ENCODE measurements around the gene PPP2R5D.
A peak's percentile ranks its signal among the peaks of the same experiment; 100 is the strongest.
"Not testable (repeated sequence)": the region's sequence is repeated elsewhere in the genome, so short reads cannot be mapped to it uniquely, and the experiment has no call there.

The PPP2R5D gene

GRCh38 chr6:42996513-42996912 lies 12.1 kb downstream of the PPP2R5D start:
- no peak for TF ChIP-seq ZNF274 (IDR thresholded peaks at IDR 0.05; ENCODE audit: low read depth, low read length)
- no peak overlapping the region for H3K4me3 ChIP-seq (ENCODE audit: low read length)

- not testable (repeated sequence) for H3K4me3 ChIP-seq (ENCODE audit: low read length)
These were observed 13.8 kb downstream of the PPP2R5D start for GRCh38 chr6:42998205-42998604.

GRCh38 chr6:43001843-43002242 lies 17.5 kb downstream of the PPP2R5D start:
- no peak for TF ChIP-seq ZNF274 (IDR thresholded peaks at IDR 0.05; ENCODE audit: low read depth, low read length)
- no peak overlapping the region for H3K4me3 ChIP-seq (ENCODE audit: low read length)

GRCh38 chr6:43005844-43006243 lies 21.5 kb downstream of the PPP2R5D start:
- H3K4me3 ChIP-seq (ENCODE audit: low read length), result no peak overlapping the region
- TF ChIP-seq ZNF274 (IDR thresholded peaks at IDR 0.05; ENCODE audit: low read depth, low read length), result no peak

DNA sequence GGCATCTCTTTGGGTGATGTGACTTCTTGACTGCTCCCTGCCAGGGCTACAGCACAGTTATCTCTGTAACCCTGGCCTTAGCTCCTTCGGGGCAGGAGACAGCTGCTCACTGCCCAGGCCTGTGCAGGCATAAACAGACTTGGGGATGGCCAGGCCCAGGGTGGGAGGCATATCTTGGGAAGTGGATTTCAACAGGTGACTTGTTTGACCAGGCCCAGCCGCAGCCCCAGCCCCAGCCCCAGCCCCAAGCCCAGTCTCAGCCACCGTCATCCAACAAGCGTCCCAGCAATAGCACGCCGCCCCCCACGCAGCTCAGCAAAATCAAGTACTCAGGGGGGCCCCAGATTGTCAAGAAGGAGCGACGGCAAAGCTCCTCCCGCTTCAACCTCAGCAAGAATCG lies 21.9 kb downstream of the PPP2R5D start:
- H3K4me3 ChIP-seq (ENCODE audit: low read length), result no peak overlapping the region
- no peak for TF ChIP-seq ZNF274 (IDR thresholded peaks at IDR 0.05; ENCODE audit: low read depth, low read length)

DNA sequence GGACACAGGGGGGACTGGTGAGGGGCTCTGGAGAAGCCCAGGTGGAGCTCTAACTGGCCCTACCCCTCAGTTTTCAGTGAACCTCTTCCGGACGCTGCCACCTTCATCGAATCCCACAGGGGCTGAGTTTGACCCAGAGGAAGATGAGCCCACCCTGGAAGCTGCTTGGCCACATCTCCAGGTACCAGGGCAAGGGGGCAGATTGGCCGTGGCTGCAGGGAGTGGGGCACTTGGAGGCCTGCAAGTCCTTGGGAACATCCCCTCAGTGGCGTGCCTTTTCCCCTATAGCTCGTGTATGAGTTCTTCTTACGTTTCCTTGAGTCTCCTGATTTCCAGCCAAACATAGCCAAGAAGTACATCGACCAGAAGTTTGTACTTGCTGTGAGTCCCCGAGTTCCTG lies 22.8 kb downstream of the PPP2R5D start:
- no peak for TF ChIP-seq ZNF274 (IDR thresholded peaks at IDR 0.05; ENCODE audit: low read depth, low read length)

DNA sequence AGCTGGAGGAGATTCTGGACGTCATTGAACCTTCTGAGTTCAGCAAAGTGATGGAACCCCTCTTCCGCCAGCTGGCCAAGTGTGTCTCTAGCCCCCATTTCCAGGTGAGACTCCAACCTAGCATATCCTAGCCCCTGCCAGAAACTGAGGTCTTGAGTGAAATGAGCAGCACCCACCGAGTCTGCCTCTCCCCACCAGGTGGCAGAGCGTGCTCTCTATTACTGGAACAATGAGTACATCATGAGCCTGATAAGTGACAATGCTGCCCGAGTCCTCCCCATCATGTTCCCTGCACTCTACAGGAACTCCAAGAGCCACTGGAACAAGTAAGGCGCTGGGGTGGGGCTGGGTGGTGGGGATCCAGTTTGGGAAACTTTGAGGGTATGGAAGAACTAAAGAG lies 24.8 kb downstream of the PPP2R5D start:
- TF ChIP-seq ZNF274 (IDR thresholded peaks at IDR 0.05; ENCODE audit: low read depth, low read length), result no peak

More for the DNA sequence above, 22.8 kb downstream of the PPP2R5D start:
- no peak overlapping the region for H3K4me3 ChIP-seq (ENCODE audit: low read length)

DNA sequence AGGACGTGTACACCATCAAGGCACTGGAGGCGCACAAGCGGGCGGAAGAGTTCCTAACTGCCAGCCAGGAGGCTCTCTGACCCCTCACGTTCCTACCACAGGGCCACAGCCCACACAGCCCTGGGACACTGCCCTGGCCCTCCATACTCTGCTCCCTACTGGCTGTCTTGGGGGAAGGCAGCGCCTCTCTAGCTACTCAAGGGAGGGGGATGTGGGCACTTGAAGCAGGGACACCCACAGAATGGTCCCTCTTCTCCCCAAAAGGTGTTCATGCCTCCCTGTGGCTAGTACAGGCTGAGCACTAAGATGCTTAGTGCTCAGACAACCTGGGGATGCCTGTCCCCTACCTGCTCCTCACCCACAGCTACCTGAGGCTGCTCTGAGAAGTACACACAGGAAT lies 26.8 kb downstream of the PPP2R5D start:
- no peak overlapping the region for H3K4me3 ChIP-seq (ENCODE audit: low read length)
- TF ChIP-seq ZNF274 (IDR thresholded peaks at IDR 0.05; ENCODE audit: low read depth, low read length), result no peak

More for the DNA sequence above, 24.8 kb downstream of the PPP2R5D start:
- H3K4me3 ChIP-seq (ENCODE audit: low read length), result no peak overlapping the region

DNA sequence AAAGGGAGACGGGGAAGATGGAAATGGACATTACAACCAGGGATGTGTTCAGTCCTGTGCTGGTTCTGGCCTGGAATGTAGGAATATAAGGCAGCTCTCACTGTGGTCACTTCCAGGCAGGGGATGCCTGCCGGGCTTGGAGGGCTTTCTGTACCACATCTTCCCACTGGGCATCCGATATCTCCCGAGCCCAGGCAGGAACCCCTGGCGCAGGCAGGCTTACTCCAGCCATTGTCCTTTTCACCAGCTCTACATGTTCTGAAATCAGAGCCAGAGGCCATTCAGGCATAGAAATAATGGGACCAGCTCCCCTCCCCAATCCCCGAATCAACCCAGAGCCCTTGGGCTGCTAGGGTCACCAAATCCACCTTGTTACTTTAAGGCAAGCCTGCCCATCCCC lies 28.0 kb downstream of the PPP2R5D start:
- no peak for TF ChIP-seq ZNF274 (IDR thresholded peaks at IDR 0.05; ENCODE audit: low read depth, low read length)
- H3K4me3 ChIP-seq (ENCODE audit: low read length), result peak overlapping the region; percentile 79; the same call in 1 of the 2 replicates

- TF ChIP-seq ZNF274 (IDR thresholded peaks at IDR 0.05; ENCODE audit: low read depth, low read length), result no peak
- H3K4me3 ChIP-seq (ENCODE audit: low read length), result peak overlapping the region; percentile 79
These were observed 28.9 kb downstream of the PPP2R5D start for GRCh38 chr6:43013097-43013842.

GRCh38 chr6:43013843-43014433 lies 29.6 kb downstream of the PPP2R5D start, which contains the start of the genes KLHDC3 and MEA1:
KLHDC3 (plus strand) TSS chr6:43014249; CDS start chr6:43017193, 2,944 bp downstream.
MEA1 (minus strand) TSS chr6:43013946; CDS start chr6:43013813, 133 bp downstream.
- TF ChIP-seq ZNF274 (IDR thresholded peaks at IDR 0.05; ENCODE audit: low read depth, low read length), result no peak
- peak within 1 kb of the TSS; percentile 96 for H3K4me3 ChIP-seq (ENCODE audit: low read length)

- no peak for TF ChIP-seq ZNF274 (IDR thresholded peaks at IDR 0.05; ENCODE audit: low read depth, low read length)
- H3K4me3 ChIP-seq (ENCODE audit: low read length), result peak overlapping the region; percentile 96
These were observed 30.1 kb downstream of the PPP2R5D start for GRCh38 chr6:43014434-43014909.

DNA sequence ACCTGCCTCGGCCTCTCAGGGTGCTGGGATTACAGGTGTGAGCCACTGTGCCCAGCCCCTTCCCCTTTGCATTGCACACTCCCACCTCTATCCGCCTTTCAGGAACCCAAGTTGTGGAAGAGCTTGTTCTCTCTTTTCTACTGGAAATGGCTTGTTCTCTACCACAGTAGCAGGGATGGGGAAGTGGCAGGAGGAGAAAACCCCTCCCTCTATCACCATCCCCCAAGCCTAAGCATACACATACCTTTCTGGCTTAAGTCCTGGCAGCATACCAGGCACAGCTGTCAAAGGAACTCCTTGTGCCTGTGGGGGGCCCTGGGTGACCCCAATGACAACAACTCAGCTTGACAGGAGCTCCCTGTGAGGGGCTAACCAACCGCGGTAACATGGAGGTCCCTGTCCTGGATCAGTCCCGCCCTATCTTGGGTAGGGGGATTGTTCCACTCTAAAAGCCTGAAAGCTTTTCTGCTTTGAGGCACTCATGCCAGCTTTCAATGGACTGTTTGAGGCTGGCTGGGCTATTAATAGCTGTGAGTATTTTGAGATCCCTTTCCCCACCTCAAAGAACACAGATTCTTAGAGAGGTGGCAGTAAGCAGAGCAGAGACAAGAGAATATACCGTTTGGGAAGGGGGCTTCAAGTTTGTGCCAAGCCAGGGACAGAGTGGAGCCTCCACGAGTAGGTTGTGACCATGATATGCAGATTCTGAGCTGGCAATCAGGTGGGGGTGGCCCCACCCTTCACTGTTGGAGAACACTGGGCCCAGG lies 32.0 kb downstream of the PPP2R5D start:
- H3K4me3 ChIP-seq (ENCODE audit: low read length), result no peak overlapping the region
- TF ChIP-seq ZNF274 (IDR thresholded peaks at IDR 0.05; ENCODE audit: low read depth, low read length), result no peak

GRCh38 chr6:43016943-43017334 lies 32.6 kb downstream of the PPP2R5D start:
- H3K4me3 ChIP-seq (ENCODE audit: low read length), result no peak overlapping the region
- TF ChIP-seq ZNF274 (IDR thresholded peaks at IDR 0.05; ENCODE audit: low read depth, low read length), result no peak

All from GM08714 (cell line).